RPMI8226 (cell line): ENCODE results near the gene TLR8.

Experiments
- DNase-seq: peaks from one replicate; pipeline ENCODE4 v3.0.0-alpha.2; 2015

TLR8 gene

GRCh38 chrX:12970691-12971202 is 64.3 kb downstream of the TLR8 start:
- DNase-seq = no peak

GRCh38 chrX:12971282-12972003 is 65.0 kb downstream of the TLR8 start:
- DNase-seq = no peak

- no peak for DNase-seq
These were observed 65.8 kb downstream of the TLR8 start for GRCh38 chrX:12972243-12972642.
